NT2/D1 (cell line): Measurements from ENCODE around the gene KCNJ9.

ENCODE experiments used
- YY1 ChIP-seq: IDR thresholded peaks from 2 replicates; pipeline ENCODE4 v1.6.1; 2011; ENCODE audit not compliant: insufficient read length, insufficient read depth
- ZNF274 ChIP-seq: IDR thresholded peaks from 2 replicates; pipeline ENCODE4 v1.6.1; 2011; ENCODE audit warnings: mild to moderate bottlenecking, low read depth, low read length

GRCh38 chr1:160032165-160032820 is 49.0 kb upstream of the KCNJ9 start:
- TF ChIP-seq YY1 (no peak), ZNF274 (no peak)
